ENCODE measurements around the gene DACT1.
"Not testable (repeated sequence)": the region's sequence is repeated elsewhere in the genome, so short reads cannot be mapped to it uniquely, and the experiment has no call there.

Gene DACT1

GRCh38 chr14:58637391-58638230 lies at the start of gene DACT1:
DACT1 (plus strand) TSS chr14:58637962; CDS start chr14:58638203, 241 bp downstream.
- no peak for DNase-seq (ENCODE audit: low read depth)

GRCh38 chr14:58588321-58588720 lies 49.4 kb upstream of the DACT1 start:
- not testable (repeated sequence) for DNase-seq (ENCODE audit: low read depth)

- no peak for DNase-seq (ENCODE audit: low read depth)
These were observed 43.8 kb upstream of the DACT1 start for GRCh38 chr14:58593977-58594376.

- DNase-seq (ENCODE audit: low read depth) = no peak
These were observed 40.7 kb upstream of the DACT1 start for GRCh38 chr14:58597041-58597440.

GRCh38 chr14:58598028-58598803 lies 39.5 kb upstream of the DACT1 start:
- no peak for DNase-seq (ENCODE audit: low read depth)

GRCh38 chr14:58598804-58599525 lies 38.8 kb upstream of the DACT1 start:
- DNase-seq (ENCODE audit: low read depth) = no peak

GRCh38 chr14:58599707-58600106 lies 38.1 kb upstream of the DACT1 start:
- DNase-seq (ENCODE audit: low read depth) = no peak

GRCh38 chr14:58605465-58605864 lies 32.3 kb upstream of the DACT1 start:
- no peak for DNase-seq (ENCODE audit: low read depth)

- DNase-seq (ENCODE audit: low read depth) = no peak
These were observed 30.4 kb upstream of the DACT1 start for GRCh38 chr14:58607131-58607951.

GRCh38 chr14:58607952-58608317 lies 29.8 kb upstream of the DACT1 start:
- DNase-seq (ENCODE audit: low read depth) = peak; percentile 24

- no peak for DNase-seq (ENCODE audit: low read depth)
These were observed 20.1 kb upstream of the DACT1 start for GRCh38 chr14:58617619-58618018.

GRCh38 chr14:58620011-58620410 lies 17.8 kb upstream of the DACT1 start:
- no peak for DNase-seq (ENCODE audit: low read depth)

GRCh38 chr14:58625438-58625837 lies 12.3 kb upstream of the DACT1 start:
- no peak for DNase-seq (ENCODE audit: low read depth)

- peak; percentile 67 for DNase-seq (ENCODE audit: low read depth)
These were observed 11.3 kb upstream of the DACT1 start for GRCh38 chr14:58626431-58626831.

- DNase-seq (ENCODE audit: low read depth) = no peak
These were observed 9.4 kb upstream of the DACT1 start for GRCh38 chr14:58628406-58628805.

GRCh38 chr14:58629281-58629680 lies 8.5 kb upstream of the DACT1 start:
- no peak for DNase-seq (ENCODE audit: low read depth)

GRCh38 chr14:58631732-58632131 lies 6.0 kb upstream of the DACT1 start:
- no peak for DNase-seq (ENCODE audit: low read depth)

- DNase-seq (ENCODE audit: low read depth) = no peak
These were observed 3.9 kb upstream of the DACT1 start for GRCh38 chr14:58633831-58634230.

- DNase-seq (ENCODE audit: low read depth) = no peak
These were observed 3.2 kb upstream of the DACT1 start for GRCh38 chr14:58634406-58635090.

GRCh38 chr14:58635091-58635830 lies 2.5 kb upstream of the DACT1 start:
- no peak for DNase-seq (ENCODE audit: low read depth)

Data from GM04504 (cell line).